Measurements from ENCODE around the gene POFUT1.
"Not testable (repeated sequence)": the region's sequence is repeated elsewhere in the genome, so short reads cannot be mapped to it uniquely, and the experiment has no call there.

Gene POFUT1
- total RNA-seq = 37.6 to 43.0 reads per million in 2 donors

DNA sequence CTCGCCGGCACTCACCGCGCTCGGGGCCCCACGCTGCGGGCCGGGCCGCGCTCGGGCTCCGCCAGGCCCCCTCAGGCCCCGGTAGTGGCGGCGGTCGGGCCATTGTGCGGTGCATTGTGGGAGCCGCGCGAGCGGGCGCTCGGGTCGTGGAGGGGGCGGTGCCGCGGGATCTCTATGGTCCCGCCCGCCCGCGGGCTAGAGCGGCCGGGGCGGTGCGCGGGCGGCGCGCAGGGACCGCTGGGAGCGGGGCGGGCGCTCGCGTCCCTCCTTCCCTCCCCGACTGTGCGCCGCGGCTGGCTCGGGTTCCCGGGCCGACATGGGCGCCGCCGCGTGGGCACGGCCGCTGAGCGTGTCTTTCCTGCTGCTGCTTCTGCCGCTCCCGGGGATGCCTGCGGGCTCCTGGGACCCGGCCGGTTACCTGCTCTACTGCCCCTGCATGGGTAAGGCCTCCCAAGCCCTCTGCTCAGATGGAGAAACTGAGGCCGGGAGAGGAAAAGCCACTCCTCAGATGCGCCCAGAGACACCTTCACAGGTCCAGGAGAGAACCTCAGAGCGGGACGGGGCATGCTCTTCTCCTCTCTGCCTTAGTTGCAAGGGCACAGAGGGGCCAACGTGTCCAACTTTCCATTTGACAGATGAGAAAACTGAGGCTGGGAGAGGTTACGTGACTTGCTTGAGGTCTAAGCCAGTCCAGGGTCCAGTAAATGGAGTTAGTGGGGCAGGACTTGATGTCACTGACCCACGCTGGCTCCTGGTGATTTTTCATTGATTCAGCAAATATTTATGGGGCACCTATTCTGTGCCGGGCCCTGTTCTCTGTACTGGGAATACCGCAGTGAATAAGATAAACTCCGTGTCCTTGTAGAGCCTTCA is at the start of gene POFUT1, which contains the start of gene PLAGL2:
Gene POFUT1, plus strand, starts transcription at position 255 of the 873 bp plus-strand sequence. Its CDS starts 62 bp downstream, at position 317.
Gene PLAGL2, minus strand, starts transcription at position 118 of the 873 bp plus-strand sequence. CDS start 5,565 bp downstream, outside the sequence.
- DNase-seq = peak; percentile 78

DNA sequence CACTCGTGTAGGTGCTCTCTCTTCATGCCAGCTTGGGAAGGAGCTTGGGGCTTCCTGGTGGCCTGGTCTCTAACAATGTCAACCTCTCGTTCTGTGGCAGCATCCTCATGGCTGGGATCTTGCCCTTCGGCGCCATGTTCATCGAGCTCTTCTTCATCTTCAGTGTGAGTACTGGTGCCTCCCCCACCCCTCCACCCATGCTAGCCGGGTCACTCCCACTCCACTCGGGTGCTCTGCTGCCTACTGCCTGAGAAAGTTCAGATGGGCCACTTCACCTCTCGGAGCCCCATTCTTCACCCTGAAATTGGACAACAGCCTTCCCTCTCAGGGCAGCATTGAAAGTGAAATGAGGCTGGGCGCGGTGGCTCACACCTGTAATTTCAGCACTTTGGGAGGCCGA is 49.3 kb upstream of the POFUT1 start:
- no peak for DNase-seq

DNA sequence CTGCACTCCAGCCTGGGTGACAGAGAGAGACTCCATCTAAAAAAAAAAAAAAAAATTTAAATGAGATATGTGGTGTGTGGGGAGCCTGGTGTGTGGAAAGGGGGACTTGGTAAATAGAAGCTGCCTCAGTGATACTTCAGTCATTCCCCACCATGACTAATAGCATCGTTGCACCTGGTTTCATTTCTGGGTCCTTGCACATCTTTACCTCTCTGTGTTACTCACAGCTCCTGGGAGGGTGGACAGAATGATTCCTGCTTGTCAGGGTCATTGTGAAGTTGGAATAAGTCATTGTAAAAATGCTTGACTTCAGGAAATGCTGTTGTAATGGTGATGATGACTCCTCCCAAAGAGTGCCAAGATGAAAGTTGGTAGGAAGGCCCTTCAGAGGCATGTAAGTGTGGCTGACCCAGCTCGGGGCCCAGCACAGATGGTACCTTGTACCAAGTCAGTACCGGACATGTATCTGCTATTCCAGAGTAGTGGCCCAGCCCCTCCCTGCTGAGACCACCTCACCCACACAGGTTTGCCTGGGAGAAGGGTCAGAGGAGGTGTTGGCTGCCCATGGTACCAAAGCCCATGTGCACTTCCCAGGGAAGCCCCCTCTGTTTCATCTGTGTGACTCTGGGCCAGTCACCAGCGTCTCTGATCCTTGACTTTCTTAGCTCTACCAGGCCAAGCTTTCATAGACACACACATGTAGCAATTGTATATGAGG is 48.6 kb upstream of the POFUT1 start:
- DNase-seq = no peak

DNA sequence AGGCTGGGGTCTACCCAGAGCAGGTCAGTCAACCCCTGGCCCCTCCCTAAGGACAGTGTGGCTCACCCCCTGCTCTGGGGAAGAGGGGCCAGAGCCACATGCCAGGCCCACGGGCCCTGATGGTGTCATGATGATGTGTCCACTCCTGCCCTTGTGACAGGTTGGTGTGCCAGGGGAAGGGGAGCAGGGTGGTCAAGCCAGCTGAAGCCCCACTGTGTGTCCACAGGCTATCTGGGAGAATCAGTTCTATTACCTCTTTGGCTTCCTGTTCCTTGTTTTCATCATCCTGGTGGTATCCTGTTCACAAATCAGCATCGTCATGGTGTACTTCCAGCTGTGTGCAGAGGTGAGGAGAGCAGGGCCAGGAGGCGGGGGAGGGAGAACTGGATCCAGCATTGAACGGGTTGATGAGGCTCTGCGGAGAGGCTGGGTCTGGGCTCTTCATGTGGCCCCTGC is 47.9 kb upstream of the POFUT1 start:
- no peak for DNase-seq

DNA sequence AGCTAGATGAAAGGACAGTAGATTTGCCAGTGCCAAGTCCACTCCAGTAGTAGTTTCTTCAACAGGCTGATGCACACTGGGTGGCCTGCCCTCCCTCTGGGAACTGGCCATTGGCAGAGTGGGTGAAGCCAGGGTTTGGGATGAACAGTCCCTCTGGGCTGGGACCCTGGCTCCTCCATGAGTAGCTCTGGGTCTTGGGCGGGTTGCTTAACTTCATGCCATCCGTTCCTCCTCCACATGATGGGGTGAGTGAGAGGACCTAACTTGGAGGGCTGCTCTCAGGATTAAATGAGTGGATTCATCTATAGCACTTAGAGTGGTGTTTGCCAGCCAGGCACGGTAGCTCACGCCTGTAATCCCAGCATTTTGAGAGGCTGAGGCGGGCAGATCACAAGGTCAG is 47.3 kb upstream of the POFUT1 start:
- DNase-seq = no peak

DNA sequence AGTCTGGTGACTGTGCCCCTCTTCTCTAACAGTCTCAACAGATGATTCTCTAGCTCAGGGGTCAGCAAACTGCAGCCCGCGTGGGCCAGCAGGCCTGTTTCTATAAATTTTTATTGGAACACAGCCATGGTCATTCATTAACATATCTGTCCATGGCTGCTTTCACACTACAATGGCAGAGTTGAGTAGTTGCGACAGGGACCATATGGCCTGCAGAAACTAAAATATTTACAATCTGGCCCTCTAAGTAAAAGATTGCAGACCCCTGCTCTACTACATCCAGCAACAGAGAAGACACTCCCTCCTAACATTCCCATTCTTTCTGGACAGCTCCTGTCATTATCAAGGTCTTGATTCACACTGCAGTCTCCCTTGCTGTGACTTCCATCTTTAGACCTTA is 45.3 kb upstream of the POFUT1 start:
- DNase-seq = no peak

DNA sequence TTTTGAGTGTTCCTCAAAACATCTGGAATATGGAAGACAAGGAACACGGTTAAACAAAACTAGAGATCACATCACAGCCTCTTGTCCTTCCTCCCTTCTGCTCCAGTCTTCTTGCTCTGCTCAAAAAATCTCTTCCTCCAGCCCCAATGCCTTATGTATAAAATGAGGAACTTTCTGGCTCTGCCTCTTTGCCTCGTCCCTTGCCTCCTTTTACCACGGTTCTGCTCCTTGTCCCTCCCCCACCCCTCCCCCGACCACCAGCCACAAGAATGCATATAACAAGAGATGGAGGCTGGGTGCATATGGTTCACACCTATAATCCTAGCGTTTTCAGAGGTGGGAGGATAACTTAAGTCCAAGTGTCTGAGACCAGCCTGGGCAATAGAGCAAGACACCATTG is 43.7 kb upstream of the POFUT1 start:
- no peak for DNase-seq

DNA sequence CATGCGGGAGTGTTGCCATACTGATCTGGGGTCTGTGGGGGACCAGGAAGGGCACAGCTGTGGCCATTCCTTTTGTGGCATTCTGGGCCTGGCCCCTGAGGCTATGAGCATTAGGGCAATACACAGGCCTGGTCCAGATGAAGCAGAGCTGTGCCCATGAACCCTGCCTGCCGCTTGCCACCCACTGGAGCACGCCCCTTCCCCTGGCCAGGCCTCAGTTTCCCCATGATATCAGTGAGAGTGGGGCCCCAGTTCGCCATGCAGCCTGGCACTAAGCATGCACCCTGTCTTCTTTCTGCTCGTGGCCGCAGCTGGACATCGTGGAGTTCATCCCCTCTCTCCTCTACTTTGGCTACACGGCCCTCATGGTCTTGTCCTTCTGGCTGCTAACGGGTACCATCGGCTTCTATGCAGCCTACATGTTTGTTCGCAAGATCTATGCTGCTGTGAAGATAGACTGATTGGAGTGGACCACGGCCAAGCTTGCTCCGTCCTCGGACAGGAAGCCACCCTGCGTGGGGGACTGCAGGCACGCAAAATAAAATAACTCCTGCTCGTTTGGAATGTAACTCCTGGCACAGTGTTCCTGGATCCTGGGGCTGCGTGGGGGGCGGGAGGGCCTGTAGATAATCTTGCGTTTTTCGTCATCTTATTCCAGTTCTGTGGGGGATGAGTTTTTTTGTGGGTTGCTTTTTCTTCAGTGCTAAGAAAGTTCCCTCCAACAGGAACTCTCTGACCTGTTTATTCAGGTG is 42.5 kb upstream of the POFUT1 start:
- DNase-seq = no peak

DNA sequence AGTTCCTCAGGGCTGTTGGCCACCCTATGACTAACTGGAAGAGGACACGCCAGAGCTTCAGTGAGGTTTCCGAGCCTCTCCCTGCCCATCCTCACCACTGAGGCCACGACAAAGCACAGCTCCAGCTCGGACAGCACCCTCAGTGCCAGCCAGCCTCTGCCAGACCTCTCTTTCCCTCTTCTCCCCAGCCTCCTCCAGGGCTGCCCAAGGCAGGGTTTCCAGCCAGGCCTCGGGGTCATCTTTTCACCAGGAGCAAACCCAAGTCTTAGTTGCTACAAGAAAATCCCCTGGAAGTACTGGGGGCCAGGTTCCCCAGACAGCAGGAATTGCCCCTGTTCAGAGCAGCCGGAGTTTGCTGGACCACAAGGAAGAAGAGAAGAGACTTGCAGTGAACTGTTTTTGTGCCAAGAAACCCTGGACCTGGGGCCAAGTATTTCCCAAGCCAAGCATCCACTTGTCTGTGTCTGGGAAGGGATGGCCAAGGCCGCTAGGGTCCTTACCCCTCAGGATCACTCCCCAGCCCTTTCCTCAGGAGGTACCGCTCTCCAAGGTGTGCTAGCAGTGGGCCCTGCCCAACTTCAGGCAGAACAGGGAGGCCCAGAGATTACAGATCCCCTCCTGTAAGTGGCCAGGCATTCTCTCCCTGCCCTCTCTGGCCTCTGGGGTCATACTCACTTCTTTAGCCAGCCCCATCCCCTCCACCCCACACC is 41.7 kb upstream of the POFUT1 start:
- no peak for DNase-seq

DNA sequence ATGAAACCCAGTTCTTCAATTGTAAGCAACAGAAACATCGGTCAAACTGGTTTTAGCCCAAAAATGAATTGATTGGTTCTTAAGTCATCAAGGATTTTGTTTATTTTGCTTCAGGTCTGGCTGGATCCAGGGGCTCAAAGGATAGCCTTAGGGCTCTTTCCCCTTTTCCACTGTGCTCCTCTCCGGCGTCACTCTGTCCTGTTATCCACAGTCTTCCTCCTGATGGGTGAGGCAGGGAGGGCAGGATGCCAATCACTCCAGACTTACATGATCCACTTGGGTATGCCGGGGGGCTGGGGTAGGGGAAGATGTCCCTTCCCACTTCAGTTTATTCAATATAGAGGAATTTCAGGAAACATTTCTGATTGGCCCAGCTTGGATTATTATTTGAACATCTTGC is 40.1 kb upstream of the POFUT1 start:
- no peak for DNase-seq

DNA sequence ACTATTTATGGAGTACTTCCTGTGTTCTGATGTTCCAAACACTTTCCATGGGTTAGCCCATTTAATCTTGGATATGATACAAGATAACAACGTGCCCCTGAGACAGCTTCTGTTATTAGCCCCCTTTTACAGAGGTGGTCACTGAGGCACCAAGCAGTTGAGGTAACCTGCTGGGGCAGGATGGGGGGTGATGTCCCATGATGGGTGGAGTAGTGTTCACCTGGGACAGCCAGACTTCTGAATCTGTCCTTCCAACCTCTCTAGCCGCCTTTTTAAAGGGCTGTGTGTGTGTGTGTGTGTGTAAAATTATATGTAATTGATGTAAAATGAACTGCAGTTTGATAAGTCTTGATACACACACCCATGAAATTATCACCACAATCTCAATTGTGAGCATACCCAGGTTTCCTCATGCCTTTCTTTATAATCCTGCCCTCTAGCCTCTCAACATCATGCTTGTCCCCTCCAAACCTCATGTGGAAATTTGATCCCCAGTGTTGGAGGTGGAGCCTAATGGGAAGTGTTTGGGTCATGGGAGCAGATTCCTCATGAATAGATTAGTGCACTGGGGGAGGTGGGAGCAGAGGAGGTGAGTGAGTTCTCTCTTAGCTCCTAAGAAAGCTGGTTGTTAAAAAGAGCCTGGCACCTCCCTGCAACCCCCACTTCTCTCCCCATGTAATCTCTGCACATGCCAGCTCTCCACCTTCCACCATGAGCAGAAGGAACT is 39.3 kb upstream of the POFUT1 start:
- DNase-seq = no peak

DNA sequence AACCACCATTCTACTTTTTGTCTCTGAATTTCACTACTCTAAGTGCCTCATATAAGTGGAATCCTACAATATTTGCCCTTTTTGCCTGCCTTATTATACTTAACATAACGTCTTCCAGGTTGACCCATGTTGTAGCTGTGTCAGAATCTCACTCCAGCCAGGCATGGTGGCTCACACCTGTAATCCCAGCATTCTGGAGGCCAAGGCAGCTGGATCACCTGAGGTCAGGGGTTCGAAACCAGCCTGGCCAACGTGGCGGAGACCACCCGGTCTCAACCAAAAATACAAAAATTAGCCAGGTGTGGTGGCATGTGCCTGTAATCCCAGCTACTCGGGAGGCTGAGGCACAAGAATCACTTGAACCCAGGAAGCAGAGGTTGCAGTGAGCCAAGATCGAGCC is 30.0 kb upstream of the POFUT1 start:
- DNase-seq = not testable (repeated sequence)

DNA sequence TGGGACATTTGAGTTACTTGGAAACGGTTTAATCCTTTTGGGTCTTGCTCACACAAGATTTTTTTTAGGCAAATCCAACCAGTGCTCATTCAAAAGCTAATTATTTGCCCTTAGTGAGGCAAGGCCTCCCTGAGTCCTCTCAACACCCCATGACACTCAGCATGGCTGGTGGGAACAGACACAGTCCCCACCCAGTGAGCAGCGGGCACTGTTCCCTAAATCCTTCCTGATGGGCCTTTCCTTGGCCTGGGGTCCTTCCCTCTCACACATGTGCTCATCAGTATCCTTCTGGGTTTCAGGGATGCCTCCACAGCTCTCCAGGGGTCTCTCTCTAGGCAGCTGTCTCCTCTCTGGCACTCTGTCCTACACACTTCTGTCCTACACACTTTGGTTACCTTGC is 28.2 kb upstream of the POFUT1 start:
- no peak for DNase-seq

DNA sequence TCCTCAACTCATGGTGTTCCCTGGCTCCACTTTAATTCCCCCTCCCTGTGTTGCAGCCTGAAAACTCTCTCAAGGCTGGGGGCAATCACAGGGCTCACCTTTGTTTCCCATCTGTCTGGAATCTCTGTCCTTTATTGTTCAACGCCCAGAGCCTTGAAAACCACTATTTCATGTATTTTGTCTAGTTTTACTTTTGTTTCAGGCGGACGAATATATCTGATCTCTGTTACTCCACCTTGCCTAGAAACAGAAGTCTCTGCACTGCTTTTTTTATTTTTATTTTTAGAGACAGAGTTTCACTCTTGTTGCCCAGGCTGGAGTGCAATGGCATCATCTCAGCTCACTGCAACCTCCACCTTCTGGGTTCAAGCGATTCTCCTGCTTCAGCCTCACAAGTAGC is 27.7 kb upstream of the POFUT1 start:
- no peak for DNase-seq

DNA sequence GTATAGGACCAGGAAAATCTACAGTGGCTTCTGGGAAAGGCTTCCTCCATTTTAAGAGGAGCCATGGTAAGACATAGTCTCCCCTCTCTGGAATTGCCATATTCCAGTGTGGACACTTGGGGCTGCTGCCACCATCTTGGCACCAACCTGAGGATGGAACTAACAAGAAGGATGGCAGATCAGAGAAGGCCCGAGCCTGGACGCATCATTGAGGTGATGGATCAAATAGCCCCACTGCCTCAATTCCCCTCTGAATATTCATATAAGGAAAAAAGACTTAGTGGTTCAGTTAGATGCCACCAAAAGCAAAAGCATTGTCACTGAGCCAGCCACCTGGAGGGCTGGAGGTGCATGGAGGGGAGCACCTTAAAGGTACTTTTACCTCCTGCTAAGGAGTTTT is 26.1 kb upstream of the POFUT1 start:
- DNase-seq = no peak

DNA sequence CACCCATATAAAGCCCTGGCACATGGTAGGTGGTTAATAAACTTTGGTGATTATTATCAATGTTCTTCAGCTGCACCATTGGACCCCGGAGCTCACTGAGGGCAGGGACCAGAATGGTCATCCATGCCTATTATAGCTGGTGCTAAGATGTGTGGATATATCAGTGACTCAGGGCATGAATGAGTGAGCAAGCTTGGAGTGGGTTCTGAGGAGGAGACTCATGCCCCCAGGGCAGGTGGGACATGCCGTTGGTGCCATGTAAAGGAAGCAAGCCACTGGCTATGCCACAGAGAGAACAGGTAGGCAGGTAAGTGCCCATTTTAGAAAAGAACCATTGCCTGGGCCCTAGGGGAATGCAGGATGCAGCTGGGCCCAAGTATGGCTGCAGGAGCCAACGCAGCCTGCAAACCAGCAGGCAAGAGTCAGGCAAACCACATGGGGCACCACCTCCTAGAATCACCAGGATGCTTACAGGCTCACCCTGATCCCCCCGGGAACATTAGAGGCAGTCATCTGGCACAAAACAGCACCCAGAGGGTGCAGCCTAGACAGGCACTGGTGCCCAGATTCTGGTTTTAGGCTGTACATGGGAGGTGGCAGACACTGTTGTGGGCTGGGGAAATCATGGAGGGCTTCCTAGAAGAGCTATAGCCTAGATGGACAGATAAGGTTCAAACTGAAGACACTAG is 23.6 kb upstream of the POFUT1 start:
- DNase-seq = no peak

DNA sequence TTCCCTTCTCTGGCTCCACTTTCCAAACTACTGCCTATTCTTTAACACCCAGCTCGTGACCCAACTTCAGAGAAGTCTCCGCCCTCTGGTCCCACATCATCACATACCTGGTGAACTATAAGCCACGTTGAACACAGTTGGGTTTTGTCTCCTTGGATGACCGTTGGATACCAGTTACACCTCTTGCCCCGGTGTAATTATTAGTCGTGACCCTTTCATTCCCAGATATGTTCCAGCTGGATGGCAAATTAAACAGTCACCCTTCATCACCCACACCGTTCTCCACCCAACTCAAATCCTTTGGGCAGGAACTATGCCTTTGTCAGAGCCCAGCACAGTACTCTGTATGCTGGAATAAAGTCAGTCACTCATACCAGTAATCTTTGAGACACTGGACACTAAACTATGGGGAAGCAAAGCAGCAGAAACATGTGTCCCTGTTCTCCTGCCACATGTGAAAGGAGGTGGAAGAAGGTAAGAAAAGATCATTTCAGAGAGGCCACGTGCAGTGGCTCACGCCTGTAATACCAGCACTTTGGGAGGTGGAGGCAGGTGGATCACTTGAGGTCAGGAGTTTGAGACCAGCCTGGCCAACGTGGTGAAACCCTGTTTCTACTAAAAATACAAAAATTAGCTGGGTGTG is 22.6 kb upstream of the POFUT1 start:
- DNase-seq = no peak

DNA sequence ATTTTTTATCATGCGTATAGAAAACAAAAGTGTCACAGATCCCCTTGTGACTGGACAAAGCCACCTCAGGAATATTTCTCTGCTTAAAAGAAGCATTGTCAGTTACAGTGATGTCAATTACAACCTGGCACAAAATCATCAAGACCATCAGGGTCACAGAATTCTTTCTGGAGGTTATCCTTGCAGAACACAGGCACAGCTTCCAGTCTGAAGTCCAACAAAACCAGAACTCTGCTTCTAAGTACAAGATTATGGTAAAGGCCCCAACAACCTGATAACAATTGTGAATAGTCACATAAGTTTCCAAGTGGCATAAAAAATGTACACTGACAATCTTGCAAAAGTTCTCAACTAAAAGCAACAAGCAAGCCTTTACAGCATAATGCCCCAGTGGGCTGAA is 21.2 kb upstream of the POFUT1 start:
- DNase-seq = no peak

DNA sequence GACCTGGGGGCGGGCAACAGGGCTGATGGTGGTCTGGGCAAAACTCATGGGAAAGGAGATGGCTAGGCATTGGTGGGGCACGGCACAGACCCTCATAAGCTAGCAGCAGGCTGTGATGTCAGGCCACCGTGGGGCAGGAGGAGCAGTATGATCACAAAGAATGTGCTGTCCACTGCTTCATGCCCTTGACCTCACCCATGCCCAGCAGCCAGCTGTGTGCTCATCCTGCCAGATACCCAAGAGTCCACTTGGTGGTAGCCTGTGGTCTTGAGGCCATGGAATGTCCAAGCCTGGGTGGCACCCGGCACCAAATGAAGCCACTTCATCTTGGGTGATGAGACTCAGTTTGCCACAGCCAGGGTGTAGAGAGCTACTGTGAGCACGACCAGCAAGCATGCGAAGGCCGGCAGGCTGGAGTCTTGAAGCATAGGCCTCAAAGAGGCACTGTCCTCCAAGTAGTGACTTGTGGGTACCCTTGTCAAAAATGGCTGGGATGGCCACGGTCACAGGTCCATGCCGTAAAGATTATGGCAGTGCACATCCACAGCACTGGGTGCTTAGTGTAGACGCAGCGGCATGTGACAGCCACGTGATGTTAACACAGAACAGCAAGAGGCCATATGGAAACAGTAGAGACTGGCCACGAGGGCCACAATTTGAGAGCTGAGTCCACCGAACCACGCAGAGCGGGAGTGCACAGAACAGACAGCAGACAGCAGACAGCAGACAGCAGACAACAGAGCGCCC is 19.1 kb upstream of the POFUT1 start:
- no peak for DNase-seq

DNA sequence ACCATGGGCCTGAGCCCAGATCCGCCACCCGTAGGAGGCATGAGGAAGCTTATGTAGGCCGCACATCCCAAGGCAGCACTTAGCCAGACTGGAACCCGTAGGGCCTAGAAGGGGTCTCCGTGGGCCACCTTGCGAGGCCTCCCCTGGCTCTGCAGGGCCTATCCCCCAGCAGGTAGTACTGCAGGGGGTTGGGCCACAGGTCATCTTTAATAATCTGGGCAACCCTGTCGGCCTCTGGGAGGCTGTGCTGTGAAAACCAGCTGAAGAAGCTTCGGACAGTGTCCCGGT is 18.6 kb upstream of the POFUT1 start:
- DNase-seq = no peak
